ENCODE measurements around the gene SYNE1. TPM values are rescaled to one million over a fixed set of nuclear protein-coding genes. Genes with fewer than 3 reads are reported as not detected.

Gene SYNE1
- total RNA-seq, 3 donors from 2014 or later (not counting 1 experiment from before 2014, with no cell fraction given), result 489 to 570 (median 498) TPM

- no peaks in the 10 kb centered on the region for H3K9me3 Mint-ChIP-seq
- intact Hi-C loops (cut with micrococcal nuclease), result no loop called here
- H3K27me3 Mint-ChIP-seq (ENCODE audit: low read depth in 2 of 2), result no peaks in the 10 kb centered on the region
- no peak for TF ChIP-seq CTCF (IDR thresholded peaks at IDR 0.05)
- no peaks in the 10 kb centered on the region for H3K27me3 ChIP-seq (ENCODE audit: control insufficient read depth, insufficient read depth, low read length)
- H3K4me1 Mint-ChIP-seq, result peaks cover 9 to 13% of the 10 kb centered on the region in 2 donors
- H3K36me3 Mint-ChIP-seq, result peaks cover 13% of the 10 kb centered on the region
- ATAC-seq, result no peak
- H3K27ac ChIP-seq (ENCODE audit: low read length), result no peak overlapping the region
- no peak overlapping the region for H3K4me3 ChIP-seq (ENCODE audit: low read length)
- DNase-seq, result no peak
- peaks cover 2% of the 10 kb centered on the region for H3K4me1 ChIP-seq (ENCODE audit: control insufficient read depth, insufficient read depth, low read length)
- H3K36me3 ChIP-seq (ENCODE audit: control insufficient read depth, insufficient read depth, low read length), result peaks cover 42% of the 10 kb centered on the region
- H3K4me3 Mint-ChIP-seq, result no peak overlapping the region
- H3K9me3 ChIP-seq (ENCODE audit: control insufficient read depth, insufficient read depth, low read length), result no peaks in the 10 kb centered on the region
- no peak overlapping the region for H3K27ac Mint-ChIP-seq
- 92% methylated on average over 9 of the region's 11 CpGs for WGBS (ENCODE audit: insufficient coverage)
Observed at GRCh38 chr6:152471456-152472265, 165.5 kb downstream of the SYNE1 start.

- intact Hi-C loops (cut with micrococcal nuclease), result no loop called here
- DNase-seq (no peak), ATAC-seq (no peak)
- no peaks in the 10 kb centered on the region for H3K27me3 Mint-ChIP-seq (ENCODE audit: low read depth in 2 of 2)
- peaks cover 63% of the 10 kb centered on the region for H3K36me3 ChIP-seq (ENCODE audit: control insufficient read depth, insufficient read depth, low read length)
- no peak overlapping the region for H3K4me3 ChIP-seq (ENCODE audit: low read length)
- H3K27ac ChIP-seq (ENCODE audit: low read length), result no peak overlapping the region
- H3K9me3 Mint-ChIP-seq, result no peaks in the 10 kb centered on the region
- H3K36me3 Mint-ChIP-seq, result peaks cover 31% of the 10 kb centered on the region
- no peaks in the 10 kb centered on the region for H3K4me1 ChIP-seq (ENCODE audit: control insufficient read depth, insufficient read depth, low read length)
- peak overlapping the region; percentile 53 for H3K4me3 Mint-ChIP-seq
- peak overlapping the region in 1 of 2 donors; percentile 38 for H3K27ac Mint-ChIP-seq
- 87% methylated on average over 5 of the region's 7 CpGs for WGBS (ENCODE audit: insufficient coverage)
- no peak for TF ChIP-seq CTCF (IDR thresholded peaks at IDR 0.05)
- H3K9me3 ChIP-seq (ENCODE audit: control insufficient read depth, insufficient read depth, low read length), result no peaks in the 10 kb centered on the region
- H3K27me3 ChIP-seq (ENCODE audit: control insufficient read depth, insufficient read depth, low read length), result no peaks in the 10 kb centered on the region
- peaks cover 0 to 15% of the 10 kb centered on the region in 2 donors for H3K4me1 Mint-ChIP-seq
Observed at GRCh38 chr6:152463164-152463563, 174.0 kb downstream of the SYNE1 start.

- Mint-ChIP-seq H3K4me1 (peaks cover 0 to 15% of the 10 kb centered on the region in 2 donors), H3K9me3 (no peaks in the 10 kb centered on the region), H3K4me3 (peak overlapping the region; percentile 53), H3K27me3 (ENCODE audit: low read depth in 2 of 2) (no peaks in the 10 kb centered on the region), H3K27ac (peak overlapping the region in 1 of 2 donors; percentile 38), H3K36me3 (peaks cover 31% of the 10 kb centered on the region)
- no peak for DNase-seq
- ATAC-seq, result no peak
- WGBS (ENCODE audit: insufficient coverage), result 28% methylated on average over 2 of the region's 6 CpGs
- H3K27me3 ChIP-seq (ENCODE audit: control insufficient read depth, insufficient read depth, low read length), result no peaks in the 10 kb centered on the region
- H3K4me1 ChIP-seq (ENCODE audit: control insufficient read depth, insufficient read depth, low read length), result no peaks in the 10 kb centered on the region
- H3K4me3 ChIP-seq (ENCODE audit: low read length), result no peak overlapping the region
- H3K36me3 ChIP-seq (ENCODE audit: control insufficient read depth, insufficient read depth, low read length), result peaks cover 65% of the 10 kb centered on the region
- no peaks in the 10 kb centered on the region for H3K9me3 ChIP-seq (ENCODE audit: control insufficient read depth, insufficient read depth, low read length)
- H3K27ac ChIP-seq (ENCODE audit: low read length), result no peak overlapping the region
- no peak for TF ChIP-seq CTCF (IDR thresholded peaks at IDR 0.05)
- intact Hi-C loops (cut with micrococcal nuclease), result no loop called here
Observed at GRCh38 chr6:152462716-152463115, 174.4 kb downstream of the SYNE1 start.

Data from natural killer cell (primary cell).